ENCODE measurements around the gene MS4A7.

MS4A7 gene

DNA sequence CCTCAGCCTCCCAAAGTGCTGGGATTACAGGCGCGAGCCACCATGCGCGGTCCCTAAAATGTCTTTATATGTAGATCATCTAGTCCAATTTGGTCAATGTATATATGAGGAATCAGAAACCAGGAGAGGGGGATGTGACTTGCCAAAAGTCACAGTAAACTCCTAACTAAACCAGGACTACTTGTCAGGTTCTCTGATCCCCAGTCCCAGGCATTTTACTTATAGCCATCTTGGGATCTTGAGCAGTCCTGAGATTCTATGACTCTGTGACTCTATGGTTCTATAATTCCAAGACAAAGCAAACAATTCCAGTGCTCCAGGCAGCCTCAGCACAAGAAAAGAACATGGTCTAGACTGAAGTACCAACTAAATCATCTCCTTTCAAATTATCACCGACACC, 50.9 kb downstream of the MS4A7 start, which contains the start of gene MS4A5:
MS4A5 (plus strand) TSS at position 301 of the 400 bp plus-strand sequence. CDS start 103 bp downstream, outside the sequence.
- no peak for DNase-seq
- intact Hi-C loops (cut with DNase I), result no loop called here

DNA sequence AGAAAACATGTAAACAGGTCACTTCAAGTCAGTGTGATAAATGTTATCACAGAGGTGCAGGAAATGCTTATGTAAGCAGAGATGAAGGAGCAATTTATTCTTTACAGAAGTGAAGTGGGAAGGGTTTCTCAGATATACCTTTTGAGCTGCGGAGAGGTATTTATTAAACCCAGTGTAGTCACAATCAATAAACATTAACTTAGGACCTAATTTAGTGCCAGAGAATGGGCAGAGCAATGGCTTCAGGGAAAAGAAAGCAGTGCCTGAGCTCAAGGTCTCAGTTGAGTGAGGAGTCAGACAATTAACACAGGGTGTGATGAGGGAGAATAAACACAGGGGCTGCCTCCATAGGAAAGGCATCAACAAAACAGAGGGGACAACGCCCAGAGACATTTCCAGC, 52.9 kb downstream of the MS4A7 start:
- DNase-seq, result no peak
- intact Hi-C loops (cut with DNase I), result no loop called here

DNA sequence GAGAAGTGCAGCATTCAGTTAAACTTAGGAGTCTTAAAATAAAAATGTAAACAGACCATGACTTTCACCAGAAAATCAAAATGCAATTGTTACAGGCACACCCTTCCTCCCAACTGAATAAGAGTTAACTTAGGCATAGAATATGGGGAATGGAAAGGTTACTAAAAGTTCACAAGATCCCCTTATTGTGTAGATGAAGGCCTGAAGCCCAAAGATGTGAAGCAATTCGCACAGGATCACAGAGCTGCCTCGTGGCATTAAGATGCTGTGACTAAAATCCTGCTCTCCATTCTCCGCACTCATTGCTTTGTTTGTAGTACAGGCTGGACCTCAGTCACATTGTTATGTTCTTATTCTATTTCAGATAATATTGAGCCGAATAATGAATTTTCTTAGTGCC, 55.1 kb downstream of the MS4A7 start:
- intact Hi-C loops (cut with DNase I), result no loop called here

More for the DNA sequence above, 55.1 kb downstream of the MS4A7 start:
- DNase-seq, result no peak

Measured in head of caudate nucleus (tissue), 42 donors.